GM10266 (cell line): ENCODE data around the gene MYO7B.

Experiments
- DNase-seq: peaks from one replicate; pipeline ENCODE4 v3.0.0; 2012; ENCODE audit errors: extremely low spot score
- CTCF ChIP-seq: IDR thresholded peaks from 2 replicates; pipeline ENCODE4 v1.5.1; 2012; ENCODE audit warnings: mild to moderate bottlenecking, low read depth; ENCODE audit not compliant: control insufficient read depth, insufficient read depth; ENCODE audit errors: missing control alignments

The MYO7B gene

GRCh38 chr2:127597046-127597983, 61.8 kb downstream of the MYO7B start:
- no peak for TF ChIP-seq CTCF
- DNase-seq: no peak

GRCh38 chr2:127597984-127598380, 62.5 kb downstream of the MYO7B start:
- no peak for DNase-seq
- TF ChIP-seq CTCF: no peak

GRCh38 chr2:127598711-127599110, 63.2 kb downstream of the MYO7B start:
- no peak for DNase-seq
- no peak for TF ChIP-seq CTCF

GRCh38 chr2:127599211-127599610, 63.7 kb downstream of the MYO7B start:
- no peak for TF ChIP-seq CTCF
- no peak for DNase-seq

- no peak for TF ChIP-seq CTCF
- no peak for DNase-seq
Measured at GRCh38 chr2:127604986-127605385, 69.5 kb downstream of the MYO7B start.

- DNase-seq: no peak
- TF ChIP-seq CTCF: no peak
Measured at GRCh38 chr2:127605691-127606263, 70.3 kb downstream of the MYO7B start.
